Activated naive CD4-positive, alpha-beta T cell treated with anti-CD3 and anti-CD28 coated beads for 36 hours (primary cell): ENCODE data around the gene HNRNPC. TPM values are rescaled to one million over a fixed set of nuclear protein-coding genes. Genes with fewer than 3 reads are reported as not detected.
"Not testable (repeated sequence)": the region's sequence is repeated elsewhere in the genome, so short reads cannot be mapped to it uniquely, and the experiment has no call there.

Source experiments
- CTCF ChIA-PET: fragments of 350-600 bp; sonication (Branson Sonifier 250); formaldehyde crosslinking; loops from one replicate; lab custom pipeline; 2021; ENCODE audit warnings: antibody characterized with exemption; lab: Charles Lee
- DNase-seq: peaks from one replicate; pipeline ENCODE4 v3.0.0-alpha.2; 2020
- H3K27ac Mint-ChIP-seq: one replicate; pipeline ENCODE4 v1.8.0; 2021; ENCODE audit warnings: mild to moderate bottlenecking, mixed read lengths
- H3K27me3 Mint-ChIP-seq: one replicate; pipeline ENCODE4 v1.8.0; 2021; ENCODE audit warnings: low read depth, mixed read lengths
- H3K36me3 Mint-ChIP-seq: one replicate; pipeline ENCODE4 v1.8.0; 2021; ENCODE audit warnings: low read depth, mixed read lengths
- H3K4me1 Mint-ChIP-seq: one replicate; pipeline ENCODE4 v1.8.0; 2021; ENCODE audit warnings: low read depth, mixed read lengths
- H3K4me3 Mint-ChIP-seq: one replicate; pipeline ENCODE4 v1.8.0; 2021; ENCODE audit warnings: mild to moderate bottlenecking, moderate library complexity, mixed read lengths
- H3K9me3 Mint-ChIP-seq: one replicate; pipeline ENCODE4 v1.8.0; 2021; ENCODE audit warnings: mixed read lengths
- intact Hi-C: fragments of 100-400 bp; cut with micrococcal nuclease; formaldehyde crosslinking; loops from one replicate; pipeline ENCODE4 v1.15.1; 2023
- total RNA-seq, 2 experiments: library from RNA; stranded (reverse); gene quantifications; one replicate each; pipeline ENCODE4 v1.2.3, GENCODE V29; 2021

Gene HNRNPC
- total RNA-seq, 2 experiments from 2014 or later: 1,252 to 1,377 TPM

DNA sequence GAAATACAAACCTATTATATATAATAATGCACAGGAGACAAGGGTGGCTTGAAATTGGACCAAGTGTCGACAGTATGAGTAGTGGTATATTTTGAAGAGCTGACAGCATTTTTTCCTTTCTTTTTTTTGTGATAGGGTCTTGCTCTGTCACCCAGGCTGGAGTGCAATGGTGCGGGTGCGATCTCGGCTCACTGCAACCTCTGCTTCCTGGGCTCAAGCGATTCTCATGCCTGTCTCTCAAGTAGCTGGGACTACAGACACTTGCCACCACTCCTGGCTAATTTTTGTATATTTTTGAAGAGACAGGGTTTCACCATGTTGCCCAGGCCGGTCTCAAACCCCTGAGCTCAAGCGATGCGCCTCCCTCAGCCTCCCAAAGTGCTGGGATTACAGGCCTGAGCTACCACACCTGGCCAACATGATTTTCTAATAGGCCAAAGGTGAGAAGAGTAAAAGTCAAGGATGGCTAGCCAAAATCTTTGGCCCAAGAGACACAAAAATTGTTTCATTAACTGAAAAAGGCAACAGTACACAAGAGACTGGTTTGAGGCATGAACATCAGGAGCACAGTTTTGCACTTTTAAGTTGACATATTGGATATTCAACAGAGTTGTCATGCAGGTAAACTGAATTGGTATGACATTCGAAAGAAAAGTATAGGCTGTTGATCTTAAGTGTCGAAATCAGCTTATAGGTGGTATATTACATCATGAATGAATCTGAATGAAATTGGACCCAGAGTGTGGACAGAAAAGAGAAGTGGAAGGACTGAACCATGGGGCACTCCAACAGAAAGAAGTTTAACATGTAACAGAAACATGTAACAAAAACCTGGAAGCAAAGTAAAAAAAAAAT, 12.5 kb downstream of the HNRNPC start:
- H3K36me3 Mint-ChIP-seq: peaks cover 74% of the 10 kb centered on the region
- intact Hi-C loops: no loop called here
- H3K27ac Mint-ChIP-seq: peak overlapping the region; percentile 63
- no peaks in the 10 kb centered on the region for H3K9me3 Mint-ChIP-seq
- CTCF ChIA-PET: interaction anchor here (0.6 to 1.3 kb wide), 4 partner anchors 8 to 28 kb away, joined by 3 to 5 read pairs (median 4); no protein-coding TSS in a partner anchor
- peaks cover 73% of the 10 kb centered on the region for H3K4me1 Mint-ChIP-seq
- no peak for DNase-seq
- peak overlapping the region; percentile 16 for H3K4me3 Mint-ChIP-seq
- no peaks in the 10 kb centered on the region for H3K27me3 Mint-ChIP-seq

- H3K4me3 Mint-ChIP-seq, DNase-seq, H3K9me3 Mint-ChIP-seq, H3K27me3 Mint-ChIP-seq, intact Hi-C loops: not testable (repeated sequence)
- CTCF ChIA-PET: interaction anchor here (1.2 to 1.3 kb wide), 2 partner anchors 9 to 25 kb away, joined by 4 to 5 read pairs; no protein-coding TSS in a partner anchor
- peak overlapping the region; percentile 77 for H3K27ac Mint-ChIP-seq
- peaks cover 74% of the 10 kb centered on the region for H3K36me3 Mint-ChIP-seq
- peaks cover 73% of the 10 kb centered on the region for H3K4me1 Mint-ChIP-seq
These were observed 13.2 kb downstream of the HNRNPC start for GRCh38 chr14:21256102-21256447.

DNA sequence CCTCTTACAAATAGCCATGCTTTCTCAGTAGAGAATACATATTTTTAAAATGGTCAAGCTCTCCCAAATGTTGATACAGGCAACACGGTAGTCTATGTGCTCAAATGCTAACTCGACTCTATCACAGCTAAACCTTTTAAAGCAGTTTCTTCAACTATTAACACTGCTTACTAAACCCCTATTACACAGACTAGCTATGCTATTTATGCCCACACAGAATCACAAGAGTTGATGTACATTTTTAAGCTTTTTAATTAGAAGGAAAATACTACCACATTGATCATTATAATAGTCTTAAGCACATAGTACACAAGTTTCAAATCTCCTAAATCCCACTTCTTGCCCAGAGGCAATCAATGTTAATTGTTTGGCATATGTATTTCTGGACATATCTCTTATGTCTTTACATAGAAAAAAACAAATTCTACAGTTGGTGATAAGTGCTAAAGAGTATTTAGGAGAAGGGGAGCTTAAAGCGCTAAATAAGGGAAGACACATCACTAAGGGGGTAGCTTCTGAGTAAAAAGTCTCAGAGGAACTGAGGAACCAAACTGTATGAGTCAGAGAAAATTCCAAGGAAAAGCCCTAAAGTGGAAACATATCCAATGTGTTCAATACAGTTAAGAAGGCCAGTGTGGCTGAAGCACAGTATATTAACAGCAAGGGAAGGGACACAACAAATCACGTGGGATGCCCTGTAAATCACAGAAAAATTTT, 13.7 kb downstream of the HNRNPC start:
- peaks cover 73% of the 10 kb centered on the region for H3K4me1 Mint-ChIP-seq
- no peaks in the 10 kb centered on the region for H3K9me3 Mint-ChIP-seq
- CTCF ChIA-PET: interaction anchor here (0.6 to 1.3 kb wide), 5 partner anchors 9 to 40 kb away, joined by 3 to 5 read pairs (median 4); no protein-coding TSS in a partner anchor
- no peaks in the 10 kb centered on the region for H3K27me3 Mint-ChIP-seq
- intact Hi-C loops: no loop called here
- peak overlapping the region; percentile 77 for H3K27ac Mint-ChIP-seq
- DNase-seq: no peak
- peak overlapping the region; percentile 24 for H3K4me3 Mint-ChIP-seq
- H3K36me3 Mint-ChIP-seq: peaks cover 76% of the 10 kb centered on the region

GRCh38 chr14:21252149-21252548, 17.1 kb downstream of the HNRNPC start:
- Mint-ChIP-seq H3K4me1 (peaks cover 70% of the 10 kb centered on the region), H3K9me3 (no peaks in the 10 kb centered on the region), H3K27me3 (no peaks in the 10 kb centered on the region), H3K4me3 (no peak overlapping the region), H3K27ac (peak overlapping the region; percentile 30), H3K36me3 (peaks cover 71% of the 10 kb centered on the region)
- CTCF ChIA-PET: no interaction called here
- no peak for DNase-seq
- intact Hi-C loops: no loop called here

- CTCF ChIA-PET: no interaction called here
- Mint-ChIP-seq H3K27ac (peak overlapping the region; percentile 41), H3K4me1 (peaks cover 69% of the 10 kb centered on the region), H3K4me3 (no peak overlapping the region), H3K9me3 (no peaks in the 10 kb centered on the region), H3K27me3 (no peaks in the 10 kb centered on the region), H3K36me3 (peaks cover 73% of the 10 kb centered on the region)
- DNase-seq: no peak
- intact Hi-C loops: no loop called here
These were observed 18.0 kb downstream of the HNRNPC start for GRCh38 chr14:21251215-21251614.

DNA sequence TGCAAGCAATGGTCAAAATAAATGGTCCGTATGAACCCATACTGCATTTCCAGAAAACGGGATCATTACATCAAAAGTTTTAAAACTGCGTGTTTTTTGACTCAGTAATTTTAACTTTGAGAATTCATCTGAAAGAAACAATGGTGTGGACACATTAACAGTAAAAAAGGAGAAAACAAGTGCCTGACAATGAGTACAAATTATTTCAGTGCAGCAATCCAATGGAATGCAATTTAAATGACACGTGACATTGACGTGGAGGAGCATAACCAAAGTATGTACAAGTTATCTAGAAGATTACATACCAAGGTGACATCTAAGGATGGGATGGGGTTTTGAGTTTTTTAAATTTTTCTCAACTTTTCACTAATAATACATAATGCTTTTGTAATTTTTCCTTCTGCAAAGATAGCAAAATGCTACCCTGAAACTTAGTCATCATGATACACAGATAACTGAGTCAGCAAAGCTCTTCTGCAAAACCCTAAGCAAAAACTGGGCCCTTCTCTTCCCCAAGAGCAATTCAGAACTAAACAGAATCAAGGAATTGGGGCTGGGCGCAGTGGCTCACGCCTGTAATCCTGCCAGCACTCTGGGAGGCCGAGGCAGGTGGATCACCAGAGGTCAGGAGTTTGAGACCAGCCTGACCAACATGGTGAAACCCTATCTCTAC, 20.4 kb downstream of the HNRNPC start:
- H3K27ac Mint-ChIP-seq: no peak overlapping the region

DNA sequence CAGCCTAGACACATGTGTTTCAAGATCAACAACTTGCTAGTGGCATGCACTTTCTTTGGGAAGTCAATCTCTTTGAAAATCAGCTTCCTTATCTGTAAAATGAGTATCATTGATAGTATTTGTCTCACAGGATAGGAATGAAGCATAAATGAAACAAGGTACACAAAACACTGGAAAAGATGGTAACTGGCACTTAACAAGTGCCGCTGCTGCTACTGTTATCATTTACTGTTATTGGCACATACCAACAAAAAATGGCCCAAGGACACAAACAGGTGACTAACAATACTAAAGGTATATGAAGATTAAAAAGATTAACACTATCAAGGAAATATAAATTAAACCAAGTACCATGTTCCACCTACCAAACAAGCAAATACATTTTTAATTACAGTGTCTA, 20.9 kb downstream of the HNRNPC start:
- no peaks in the 10 kb centered on the region for H3K27me3 Mint-ChIP-seq
- peaks cover 68% of the 10 kb centered on the region for H3K4me1 Mint-ChIP-seq
- H3K9me3 Mint-ChIP-seq: no peaks in the 10 kb centered on the region
- no peak for DNase-seq
- H3K27ac Mint-ChIP-seq: peak overlapping the region; percentile 44
- CTCF ChIA-PET: interaction anchor here (1.2 kb wide), 1 partner anchor 20 kb away, joined by 5 read pairs; no protein-coding TSS in a partner anchor
- peaks cover 69% of the 10 kb centered on the region for H3K36me3 Mint-ChIP-seq
- no peak overlapping the region for H3K4me3 Mint-ChIP-seq
- intact Hi-C loops: loop anchor here (2.0 kb wide), 1 partner anchor 14 kb away; no protein-coding TSS in a partner anchor

More for the DNA sequence above, 20.4 kb downstream of the HNRNPC start:
- Mint-ChIP-seq H3K9me3 (no peaks in the 10 kb centered on the region), H3K4me1 (peaks cover 70% of the 10 kb centered on the region), H3K27me3 (no peaks in the 10 kb centered on the region), H3K4me3 (no peak overlapping the region), H3K36me3 (peaks cover 73% of the 10 kb centered on the region)
- intact Hi-C loops: loop anchor here (2.0 kb wide), 1 partner anchor 14 kb away; no protein-coding TSS in a partner anchor
- CTCF ChIA-PET: no interaction called here
- no peak for DNase-seq

GRCh38 chr14:21245813-21246212, 23.4 kb downstream of the HNRNPC start:
- Mint-ChIP-seq H3K4me1 (peaks cover 67% of the 10 kb centered on the region), H3K27me3 (no peaks in the 10 kb centered on the region), H3K4me3 (no peak overlapping the region), H3K9me3 (no peaks in the 10 kb centered on the region), H3K27ac (peak overlapping the region; percentile 50), H3K36me3 (peaks cover 65% of the 10 kb centered on the region)
- intact Hi-C loops: no loop called here
- no peak for DNase-seq
- CTCF ChIA-PET: no interaction called here

GRCh38 chr14:21244544-21244943, 24.7 kb downstream of the HNRNPC start:
- intact Hi-C loops: no loop called here
- H3K4me1 Mint-ChIP-seq: peaks cover 67% of the 10 kb centered on the region
- H3K27me3 Mint-ChIP-seq: no peaks in the 10 kb centered on the region
- DNase-seq: no peak
- CTCF ChIA-PET: interaction anchor here (1.1 kb wide), 1 partner anchor 9 kb away, joined by 3 read pairs; no protein-coding TSS in a partner anchor
- H3K27ac Mint-ChIP-seq: no peak overlapping the region
- H3K9me3 Mint-ChIP-seq: no peaks in the 10 kb centered on the region
- H3K4me3 Mint-ChIP-seq: no peak overlapping the region
- peaks cover 62% of the 10 kb centered on the region for H3K36me3 Mint-ChIP-seq

DNA sequence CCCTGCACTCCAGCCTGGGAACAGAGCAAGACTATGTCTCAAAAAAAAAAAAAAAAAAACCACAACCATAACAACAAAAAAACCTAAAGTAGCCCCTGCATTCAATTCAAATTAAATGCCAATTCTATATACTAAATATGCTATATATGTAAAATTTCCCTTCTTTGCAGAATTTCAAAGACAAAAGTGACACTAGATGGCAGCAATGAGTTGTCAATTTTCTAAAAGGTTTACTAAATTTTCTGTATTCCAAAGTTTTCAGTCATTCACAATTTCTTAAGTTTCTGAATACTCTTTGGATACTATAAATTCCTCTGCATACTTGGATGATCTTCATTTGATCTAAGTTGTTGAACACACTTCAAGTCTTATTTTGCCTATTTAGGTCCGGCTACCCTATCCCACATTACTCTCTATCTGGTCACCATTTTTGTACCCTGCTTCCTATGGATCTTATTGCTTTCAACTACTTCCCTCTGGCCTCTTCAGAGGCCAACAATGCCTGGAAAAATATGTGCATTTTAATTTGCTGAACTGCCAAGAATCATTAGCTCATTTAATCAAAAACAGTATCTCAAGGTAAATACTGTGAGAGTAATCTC, 27.9 kb downstream of the HNRNPC start:
- intact Hi-C loops: loop anchor here (1.0 to 2.0 kb wide), 2 partner anchors 21 to 24 kb away; no protein-coding TSS in a partner anchor
- peaks cover 66% of the 10 kb centered on the region for H3K36me3 Mint-ChIP-seq
- H3K9me3 Mint-ChIP-seq: no peaks in the 10 kb centered on the region

GRCh38 chr14:21240417-21240816, 28.8 kb downstream of the HNRNPC start:
- no peaks in the 10 kb centered on the region for H3K27me3 Mint-ChIP-seq
- H3K36me3 Mint-ChIP-seq: peaks cover 67% of the 10 kb centered on the region
- CTCF ChIA-PET: interaction anchor here (0.7 to 1.5 kb wide), 4 partner anchors 8 to 58 kb away, joined by 3 to 4 read pairs (median 4); no protein-coding TSS in a partner anchor
- no peak for DNase-seq
- peak overlapping the region; percentile 36 for H3K27ac Mint-ChIP-seq
- no peak overlapping the region for H3K4me3 Mint-ChIP-seq
- H3K9me3 Mint-ChIP-seq: no peaks in the 10 kb centered on the region
- intact Hi-C loops: loop anchor here (2.0 kb wide), 1 partner anchor 20 kb away; no protein-coding TSS in a partner anchor
- H3K4me1 Mint-ChIP-seq: peaks cover 80% of the 10 kb centered on the region

More for the DNA sequence above, 27.9 kb downstream of the HNRNPC start:
- peak overlapping the region; percentile 74 for H3K27ac Mint-ChIP-seq
- no peaks in the 10 kb centered on the region for H3K27me3 Mint-ChIP-seq
- CTCF ChIA-PET: interaction anchor here (0.7 to 1.4 kb wide), 5 partner anchors 9 to 15 kb away, joined by 3 to 4 read pairs (median 3); no protein-coding TSS in a partner anchor
- DNase-seq: no peak
- H3K4me1 Mint-ChIP-seq: peaks cover 76% of the 10 kb centered on the region
- H3K4me3 Mint-ChIP-seq: no peak overlapping the region
